ENCODE data around the gene RPS14. TPM values are rescaled to one million over a fixed set of nuclear protein-coding genes. Genes with fewer than 3 reads are reported as not detected.
A peak's percentile ranks its signal among the peaks of the same experiment; 100 is the strongest.

Gene RPS14
- total and polyA plus RNA-seq, 9 of the 15 experiments (the other 6 are each of a cell fraction or from before 2014, with no cell fraction given), result 1,824 to 5,983 (median 3,017) TPM

- TF ChIP-seq GTF2E2 (tag; IDR thresholded peaks at IDR 0.05), result peak; percentile 99
- peak; percentile 80 for TF ChIP-seq HCFC1 (IDR thresholded peaks at IDR 0.05; ENCODE audit: low read depth, low read length)
- peak; percentile 85 for TF ChIP-seq ASH1L (IDR thresholded peaks at IDR 0.05; ENCODE audit: borderline replicate concordance, low read depth, partially characterized antibody)
- 0 out of 2 replicates have a peak, but pooled peaks have one; percentile 47 for TF ChIP-seq ZNF165 (CRISPR knock-in tag; IDR thresholded peaks at IDR 0.05; ENCODE audit: borderline replicate concordance)
- no peak for TF ChIP-seq NR3C1 (CRISPR knock-in tag; IDR thresholded peaks at IDR 0.05)
- TF ChIP-seq POLR3G (IDR thresholded peaks at IDR 0.05; ENCODE audit: extremely low read depth, insufficient read length, insufficient replicate concordance), result no peak
- peak; percentile 67 for TF ChIP-seq USF1 (CRISPR knock-in tag; IDR thresholded peaks at IDR 0.05)
- TF ChIP-seq U2AF2 (optimal IDR thresholded peaks at IDR 0.05; ENCODE audit: low read depth, low read length), result no peak
- TF ChIP-seq SAFB2 (IDR thresholded peaks at IDR 0.05; ENCODE audit: borderline replicate concordance, low read depth, low read length, severe bottlenecking), result no peak
- peak; percentile 88 for TF ChIP-seq MBD2 (IDR thresholded peaks at IDR 0.05; ENCODE audit: borderline replicate concordance, low read depth)
- TF ChIP-seq ZBTB7A (IDR thresholded peaks at IDR 0.05; ENCODE audit: borderline replicate concordance, control insufficient read depth, low read depth, low read length), result peak; percentile 76
- 0 out of 2 replicates have a peak, but pooled peaks have one; percentile 19 for TF ChIP-seq DNMT1 (IDR thresholded peaks at IDR 0.05)
- TF ChIP-seq HMGN3 (IDR thresholded peaks at IDR 0.05; ENCODE audit: borderline replicate concordance, extremely low read depth, insufficient read length, low read depth, low read length), result peak; percentile 40
- TF ChIP-seq HMGXB4 (CRISPR knock-in tag; IDR thresholded peaks at IDR 0.05), result peak; percentile 88
- TF ChIP-seq ZNF584 (CRISPR knock-in tag; IDR thresholded peaks at IDR 0.05; ENCODE audit: low read depth), result peak; percentile 80
- peak; percentile 99 for TF ChIP-seq RBBP5 (IDR thresholded peaks at IDR 0.05; ENCODE audit: borderline replicate concordance, insufficient read depth, low read length, poor library complexity, severe bottlenecking)
- peak; percentile 99 for TF ChIP-seq ZZZ3 (IDR thresholded peaks at IDR 0.05)
- TF ChIP-seq KLF10 (CRISPR knock-in tag; IDR thresholded peaks at IDR 0.05), result no peak
- peak; percentile 98 for TF ChIP-seq ELF1 (tag; IDR thresholded peaks at IDR 0.05)
- peak; percentile 69; the same call in 1 of the 2 replicates for TF ChIP-seq MEF2D (tag; conservative IDR thresholded peaks at IDR 0.05; ENCODE audit: low read depth)
- TF ChIP-seq ILF3 (IDR thresholded peaks at IDR 0.05; ENCODE audit: borderline replicate concordance), result 0 out of 2 replicates have a peak, but pooled peaks have one; percentile 29
- peak; percentile 65; the same call in 1 of the 2 replicates for TF ChIP-seq L3MBTL2 (IDR thresholded peaks at IDR 0.05)
- TF ChIP-seq THAP7 (CRISPR knock-in tag; IDR thresholded peaks at IDR 0.05), result 0 out of 2 replicates have a peak, but pooled peaks have one; percentile 38
- peak; percentile 100 for TF ChIP-seq RBFOX2 (IDR thresholded peaks at IDR 0.05; ENCODE audit: low read depth, low read length)
- no peak for TF ChIP-seq MCM7 (IDR thresholded peaks at IDR 0.05)
Measured at GRCh38 chr5:150449517-150450339, at the start of gene RPS14 (continued).
